Right cardiac atrium (tissue), 5 donors: ENCODE results near the gene ONECUT3. TPM values are rescaled to one million over a fixed set of nuclear protein-coding genes. Genes with fewer than 3 reads are reported as not detected.
"Not testable (repeated sequence)": the region's sequence is repeated elsewhere in the genome, so short reads cannot be mapped to it uniquely, and the experiment has no call there.

Experiments
- ATAC-seq, 2 donors: fragments of 200-7000 bp; cut with Tn5 transposase; one replicate each; pipeline versions ENCODE4 v1.8.0 to v1.9.1; 2020; ENCODE audit warnings: moderate library complexity in 2 of 2, mild to moderate bottlenecking in 1 of 2
- DNase-seq, 3 donors: peaks; one replicate each; pipeline ENCODE4 v3.0.0-alpha.2; 2020
- H3K27ac ChIP-seq: one replicate; pipeline ENCODE4 v1.5.1; 2013; ENCODE audit warnings: mild to moderate bottlenecking, low read length, control low read depth, moderate library complexity
- H3K27me3 ChIP-seq: one replicate; pipeline ENCODE4 v1.6.1; 2013; ENCODE audit not compliant: control insufficient read depth, insufficient read depth
- H3K4me1 ChIP-seq: one replicate; pipeline ENCODE4 v1.6.1; 2013; ENCODE audit warnings: low read length; ENCODE audit not compliant: control insufficient read depth, insufficient read depth
- H3K4me3 ChIP-seq: one replicate; pipeline ENCODE4 v1.5.1; 2013; ENCODE audit warnings: low read length, control low read depth
- H3K9me3 ChIP-seq: one replicate; pipeline ENCODE4 v1.6.1; 2013; ENCODE audit warnings: low read length; ENCODE audit not compliant: control insufficient read depth
- WGBS: extraction: QIAGEN DNeasy Blood & Tissue Kit; methylation state at CpG from one replicate; pipeline ENCODE4 v1.1.7; 2013; 5-methylcytosine and 5-hydroxymethylcytosine counted together
- intact Hi-C, 4 donors: fragments of 100-400 bp; cut with DNase I; formaldehyde crosslinking; loops; one replicate each; pipeline versions ENCODE4 v1.11.0 to v1.14.0; 2022 to 2023
- polyA plus RNA-seq: library from polyadenylated mRNA; stranded (reverse); fragments of 200-250 nt; gene quantifications from one replicate; pipeline ENCODE4 v1.2.3, GENCODE V29; 2013
- total RNA-seq, 4 donors: library from RNA; stranded (reverse); fragmentation: NEBNext Ultra II Directional; extraction: Animal tissue kit (Norgen Biotek cat#: 25700); gene quantifications; one replicate each; pipeline ENCODE4 v1.2.1, GENCODE V29; 2021
- donor health status: healthy with polysubstance abuse.
- donor health status: DM: no; HTN: yes; CAD: no.
- donor health status: DM: no; HTN: no; CAD: no.
- donor health status: DM: no; HTN: yes; CAD: no; lungs with severe emphysema.
- donor health status: DM: yes; HTN: yes; CAD: no.

ONECUT3 gene
- total and polyA plus RNA-seq, 5 donors: not detected

- no peaks in the 10 kb centered on the region for H3K27me3 ChIP-seq
- WGBS: 6% methylated on average over 10 of the region's 10 CpGs
- DNase-seq (no peak), ATAC-seq (no peak)
- no peak overlapping the region for H3K27ac ChIP-seq
- no peaks in the 10 kb centered on the region for H3K9me3 ChIP-seq
- H3K4me3 ChIP-seq: no peak overlapping the region
- intact Hi-C loops: no loop called here
- no peaks in the 10 kb centered on the region for H3K4me1 ChIP-seq
These were observed 4.9 kb downstream of the ONECUT3 start for GRCh38 chr19:1758231-1758577.

GRCh38 chr19:1758959-1759903, 5.9 kb downstream of the ONECUT3 start:
- H3K9me3 ChIP-seq: no peaks in the 10 kb centered on the region
- ATAC-seq (no peak), DNase-seq (peak in 1 of 3 donors; percentile 11)
- intact Hi-C loops: no loop called here
- no peaks in the 10 kb centered on the region for H3K27me3 ChIP-seq
- no peaks in the 10 kb centered on the region for H3K4me1 ChIP-seq
- H3K4me3 ChIP-seq: no peak overlapping the region
- WGBS: 16% methylated on average over 16 of the region's 16 CpGs
- no peak overlapping the region for H3K27ac ChIP-seq

GRCh38 chr19:1760020-1760419, 6.7 kb downstream of the ONECUT3 start:
- 3% methylated on average over 17 of the region's 17 CpGs for whole genome bisulfite sequencing
- Histone ChIP-seq H3K27me3 (no peaks in the 10 kb centered on the region), H3K4me3 (no peak overlapping the region), H3K4me1 (no peaks in the 10 kb centered on the region), H3K27ac (no peak overlapping the region), H3K9me3 (no peaks in the 10 kb centered on the region)
- DNase-seq (peak in 1 of 3 donors; percentile 36), ATAC-seq (no peak)
- intact Hi-C loops: loop anchor here in 3 of 4 donors (10.0 kb wide), 2 partner anchors 135 to 215 kb away; no protein-coding TSS in a partner anchor

GRCh38 chr19:1760786-1761527, 7.7 kb downstream of the ONECUT3 start:
- not testable (repeated sequence) for H3K27me3 ChIP-seq, ATAC-seq

GRCh38 chr19:1761528-1762242, 8.4 kb downstream of the ONECUT3 start:
- H3K27me3 ChIP-seq: no peaks in the 10 kb centered on the region
- intact Hi-C loops: loop anchor here in 3 of 4 donors (10.0 kb wide), 2 partner anchors 137 to 217 kb away; no protein-coding TSS in a partner anchor
- no peak overlapping the region for H3K4me3 ChIP-seq
- WGBS: 2% methylated on average over 30 of the region's 30 CpGs
- no peak overlapping the region for H3K27ac ChIP-seq
- no peaks in the 10 kb centered on the region for H3K9me3 ChIP-seq
- no peaks in the 10 kb centered on the region for H3K4me1 ChIP-seq
- DNase-seq (peak in 1 of 3 donors; percentile 12), ATAC-seq (no peak)

More at GRCh38 chr19:1760786-1761527, 7.7 kb downstream of the ONECUT3 start:
- WGBS: 12% methylated on average over 15 of the region's 15 CpGs
- not testable (repeated sequence) for H3K4me3 ChIP-seq, H3K9me3 ChIP-seq, H3K4me1 ChIP-seq, H3K27ac ChIP-seq
- DNase-seq: peak in 1 of 3 donors; percentile 14
- intact Hi-C loops: loop anchor here in 3 of 4 donors (10.0 kb wide), 2 partner anchors 136 to 216 kb away; no protein-coding TSS in a partner anchor

GRCh38 chr19:1762243-1763117, 9.2 kb downstream of the ONECUT3 start:
- Histone ChIP-seq H3K4me1 (no peaks in the 10 kb centered on the region), H3K4me3 (no peak overlapping the region), H3K27ac (no peak overlapping the region), H3K9me3 (no peaks in the 10 kb centered on the region), H3K27me3 (no peaks in the 10 kb centered on the region)
- WGBS: 2% methylated on average over 56 of the region's 56 CpGs
- intact Hi-C loops: loop anchor here in 3 of 4 donors (10.0 kb wide), 2 partner anchors 138 to 218 kb away; no protein-coding TSS in a partner anchor
- ATAC-seq (no peak), DNase-seq (peak in 1 of 3 donors; percentile 35)

- no peaks in the 10 kb centered on the region for H3K4me1 ChIP-seq
- WGBS: 9% methylated on average over 39 of the region's 39 CpGs
- intact Hi-C loops: loop anchor here (2.0 to 10.0 kb wide), 3 partner anchors 139 to 225 kb away; no protein-coding TSS in a partner anchor
These were observed 10.6 kb downstream of the ONECUT3 start for GRCh38 chr19:1763648-1764639.

GRCh38 chr19:1764729-1765128, 11.4 kb downstream of the ONECUT3 start:
- no peak for DNase-seq
- 7% methylated on average over 15 of the region's 15 CpGs for WGBS
- no peaks in the 10 kb centered on the region for H3K4me1 ChIP-seq
- intact Hi-C loops: loop anchor here (2.0 to 10.0 kb wide), 4 partner anchors 92 to 226 kb away; no protein-coding TSS in a partner anchor
- H3K27ac ChIP-seq: no peak overlapping the region
- no peaks in the 10 kb centered on the region for H3K27me3 ChIP-seq
- no peak for ATAC-seq
- no peak overlapping the region for H3K4me3 ChIP-seq
- H3K9me3 ChIP-seq: no peaks in the 10 kb centered on the region

More at GRCh38 chr19:1763648-1764639, 10.6 kb downstream of the ONECUT3 start:
- H3K9me3 ChIP-seq: no peaks in the 10 kb centered on the region
- peak in 1 of 3 donors; percentile 12 for DNase-seq
- H3K4me3 ChIP-seq: no peak overlapping the region
- no peak for ATAC-seq
- no peak overlapping the region for H3K27ac ChIP-seq
- no peaks in the 10 kb centered on the region for H3K27me3 ChIP-seq
